Muscle of back (tissue), 11 donors: ENCODE results near the gene CNNM2. TPM values are rescaled to one million over a fixed set of nuclear protein-coding genes. Genes with fewer than 3 reads are reported as not detected.
"Not testable (repeated sequence)": the region's sequence is repeated elsewhere in the genome, so short reads cannot be mapped to it uniquely, and the experiment has no call there.

Experiments
- DNase-seq, 3 donors: peaks; one replicate each; pipeline versions ENCODE4 v3.0.0 to v3.0.0-alpha.2; 2013
- polyA plus RNA-seq, 10 donors: library from polyadenylated mRNA; unstranded; fragments of 120-200 nt; gene quantifications; one replicate each; pipeline ENCODE4 v1.2.1, GENCODE V29; 2013; ENCODE audit not compliant: insufficient read length in 10 of 10

Gene CNNM2
- polyA plus RNA-seq, 10 donors = 2.2 to 3.7 (median 3.1) TPM

GRCh38 chr10:103135168-103135567 lies 217.1 kb downstream of the CNNM2 start:
- not testable (repeated sequence) for DNase-seq

DNA sequence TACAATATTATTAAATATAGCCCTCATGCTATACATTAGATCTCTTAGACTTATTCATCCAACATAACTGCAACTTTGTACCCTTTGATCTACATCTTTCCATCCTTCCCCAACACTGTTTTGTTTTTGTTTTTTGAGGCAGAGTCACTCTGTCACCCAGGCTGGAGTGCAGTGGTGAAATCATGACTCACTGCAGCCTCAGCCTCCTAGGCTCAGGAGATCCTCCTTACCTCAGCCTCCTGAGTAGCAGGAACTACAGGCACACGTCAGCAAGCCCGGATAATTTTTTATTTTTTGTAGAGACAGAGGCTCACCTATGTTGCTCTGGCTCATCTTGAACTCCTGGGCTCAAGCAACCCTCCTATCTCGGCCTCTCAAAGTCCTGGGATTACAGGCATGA lies 221.7 kb downstream of the CNNM2 start:
- DNase-seq = no peak

Other genes with a start within 250 kb of the CNNM2 start
- gene ARL3, start 203.9 kb upstream of the CNNM2 start, polyA plus RNA-seq = 10 to 100 TPM; 11.3 to 15.8 (median 13.3) TPM
- gene SFXN2, start 203.7 kb upstream of the CNNM2 start, polyA plus RNA-seq = 1 to 10 TPM; 3.9 to 9.8 (median 5.1) TPM
- gene WBP1L, start 174.3 kb upstream of the CNNM2 start, polyA plus RNA-seq = 10 to 100 TPM; 33.3 to 51.4 (median 42.2) TPM
- 1 to 10 TPM in 6 of 10 donors, under 1 TPM in 4; 0.15 to 3.6 (median 1.1) TPM for gene CYP17A1, start 80.9 kb upstream of the CNNM2 start, polyA plus RNA-seq
- gene BORCS7, start 64.0 kb upstream of the CNNM2 start, polyA plus RNA-seq = 10 to 100 TPM; 21.6 to 31.5 (median 27.4) TPM
- 10 to 100 TPM in 4 of 10 donors, 1 to 10 TPM in 6; 5.2 to 13.4 (median 9.1) TPM for gene AS3MT, start 48.8 kb upstream of the CNNM2 start, polyA plus RNA-seq